OCI-LY7 (cell line): ENCODE measurements around the gene ANKS6. TPM values are rescaled to one million over a fixed set of nuclear protein-coding genes. Genes with fewer than 3 reads are reported as not detected.

Experiments used
- BruUV-seq: library from RNA; stranded (reverse); fragments of 400-500 nt; replicated peaks from 2 replicates; lab custom pipeline; 2021; lab: Mats Ljungman, UMichigan
- CTCF ChIA-PET: fragments of 300-600 bp; sonication (Branson Sonifier 250); formaldehyde crosslinking; loops from one replicate; lab custom pipeline; 2022; ENCODE audit warnings: antibody characterized with exemption; ENCODE audit not compliant: unreplicated experiment; lab: Charles Lee
- POLR2A ChIA-PET: fragments of 300-600 bp; sonication (Branson Sonifier 250); formaldehyde crosslinking; loops from one replicate; lab custom pipeline; 2022; ENCODE audit warnings: antibody characterized with exemption; lab: Charles Lee
- DNase-seq: peaks from one replicate; pipeline ENCODE4 v3.0.0-alpha.2; 2015; ENCODE audit warnings: low spot score
- H2AFZ ChIP-seq: fragments of 200-600 bp; sonication (generic), shearing (Covaris generic); 2 replicates; pipeline ENCODE4 v1.6.1; 2014; ENCODE audit warnings: mild to moderate bottlenecking, antibody characterized with exemption, low read length, moderate library complexity
- H3K27ac ChIP-seq: fragments of 200-600 bp; sonication (generic); 2 replicates; pipeline ENCODE4 v1.5.1; 2014; ENCODE audit warnings: mixed run types, low read depth, mild to moderate bottlenecking, moderate library complexity, low read length, inconsistent platforms; ENCODE audit not compliant: poor library complexity, severe bottlenecking
- H3K36me3 ChIP-seq: fragments of 200-600 bp; sonication (generic); 2 replicates; pipeline ENCODE4 v1.6.1; 2014; ENCODE audit warnings: mild to moderate bottlenecking, antibody characterized with exemption, low read length, moderate library complexity, mixed read lengths; ENCODE audit not compliant: insufficient read depth
- H3K4me1 ChIP-seq: fragments of 200-600 bp; sonication (generic); 2 replicates; pipeline ENCODE4 v1.5.1; 2014; ENCODE audit warnings: mild to moderate bottlenecking, low read length; ENCODE audit not compliant: insufficient read depth, poor library complexity, severe bottlenecking
- H3K4me2 ChIP-seq: fragments of 200-600 bp; sonication (generic); 2 replicates; pipeline ENCODE4 v1.6.1; 2014; ENCODE audit warnings: mild to moderate bottlenecking, low read length
- H3K4me3 ChIP-seq: fragments of 200-600 bp; sonication (generic); 2 replicates; pipeline ENCODE4 v1.5.1; 2014; ENCODE audit warnings: mild to moderate bottlenecking, low read depth, low read length; ENCODE audit not compliant: poor library complexity, severe bottlenecking
- H3K79me2 ChIP-seq: fragments of 200-600 bp; sonication (generic); 2 replicates; pipeline ENCODE4 v1.6.1; 2016; ENCODE audit warnings: low read depth, mild to moderate bottlenecking, low read length, moderate library complexity, mixed read lengths; ENCODE audit not compliant: insufficient read depth
- H3K9me2 ChIP-seq: fragments of 200-600 bp; sonication (generic); 2 replicates; pipeline ENCODE4 v1.6.1; 2016; ENCODE audit warnings: mild to moderate bottlenecking, low read length, mixed read lengths; ENCODE audit not compliant: insufficient read depth
- H3K9me3 ChIP-seq: fragments of 200-600 bp; sonication (generic); 2 replicates; pipeline ENCODE4 v1.6.1; 2014; ENCODE audit warnings: mild to moderate bottlenecking, mixed run types, low read length, mixed read lengths
- H4K20me1 ChIP-seq: fragments of 200-600 bp; sonication (generic); 2 replicates; pipeline ENCODE4 v1.6.1; 2014; ENCODE audit warnings: mild to moderate bottlenecking, antibody characterized with exemption, low read length, moderate library complexity, mixed read lengths; ENCODE audit not compliant: insufficient read depth
- CTCF ChIP-seq: fragments of 200-600 bp; sonication (generic); conservative IDR thresholded peaks from 2 replicates; pipeline ENCODE4 v1.5.1; 2014; ENCODE audit warnings: mild to moderate bottlenecking, antibody characterized with exemption, low read length, moderate library complexity, mixed read lengths
- EZH2phosphoT487 ChIP-seq: fragments of 200-600 bp; sonication (generic); IDR thresholded peaks from 2 replicates; pipeline ENCODE4 v1.6.1; 2018; ENCODE audit warnings: low read depth, borderline replicate concordance, mild to moderate bottlenecking, mixed run types, antibody characterized with exemption, low read length, moderate library complexity, mixed read lengths
- intact Hi-C: fragments of 100-400 bp; cut with micrococcal nuclease; formaldehyde crosslinking; loops from one replicate; pipeline ENCODE4 v1.10.0; 2022; ENCODE audit not compliant: unreplicated experiment
- total RNA-seq, 2 experiments: library from RNA; depleted of rRNA in 1 of 2; stranded (reverse); fragments of >200 nt in 1 of 2; shearing (Covaris generic) in 1 of 2; gene quantifications; 2 replicates each; pipeline ENCODE4 v1.2.3, GENCODE V29; 2014 to 2022

Gene ANKS6
- total RNA-seq, 2 experiments from 2014 or later: 22.2 to 28.5 TPM

- POLR2A ChIA-PET: no interaction called here
- intact Hi-C loops: no loop called here
- H3K9me2 ChIP-seq: no peaks in the 10 kb centered on the region
- H3K4me3 ChIP-seq: no peak overlapping the region
- TF ChIP-seq EZH2phosphoT487 (no peak), CTCF (no peak)
- H3K27ac ChIP-seq: no peak overlapping the region
- H3K4me2 ChIP-seq: no peak overlapping the region
- no peaks in the 10 kb centered on the region for H3K36me3 ChIP-seq
- BruUV-seq: no TSS peak
- H3K79me2 ChIP-seq: no peaks in the 10 kb centered on the region
- no peaks in the 10 kb centered on the region for H4K20me1 ChIP-seq
- no peak for DNase-seq
- no peaks in the 10 kb centered on the region for H3K9me3 ChIP-seq
- H2AFZ ChIP-seq: no peak overlapping the region
- CTCF ChIA-PET: no interaction called here
- H3K4me1 ChIP-seq: no peaks in the 10 kb centered on the region
Observed at GRCh38 chr9:98701576-98701975, 94.8 kb downstream of the ANKS6 start.

GRCh38 chr9:98700801-98701200 is 95.6 kb downstream of the ANKS6 start:
- CTCF ChIA-PET: no interaction called here

GRCh38 chr9:98698856-98699255 is 97.5 kb downstream of the ANKS6 start:
- no peak for DNase-seq
- H3K4me2 ChIP-seq: no peak overlapping the region
- no peaks in the 10 kb centered on the region for H3K9me3 ChIP-seq
- no peaks in the 10 kb centered on the region for H3K4me1 ChIP-seq
- no peaks in the 10 kb centered on the region for H3K9me2 ChIP-seq
- no peaks in the 10 kb centered on the region for H3K36me3 ChIP-seq
- no peak for TF ChIP-seq CTCF
- TF ChIP-seq EZH2phosphoT487: no peak
- intact Hi-C loops: no loop called here
- BruUV-seq: no TSS peak
- no peak overlapping the region for H3K4me3 ChIP-seq
- no peaks in the 10 kb centered on the region for H4K20me1 ChIP-seq
- no peak overlapping the region for H3K27ac ChIP-seq
- POLR2A ChIA-PET: no interaction called here
- no peak overlapping the region for H2AFZ ChIP-seq
- H3K79me2 ChIP-seq: no peaks in the 10 kb centered on the region
- CTCF ChIA-PET: no interaction called here

More at GRCh38 chr9:98700801-98701200, 95.6 kb downstream of the ANKS6 start:
- no peak overlapping the region for H2AFZ ChIP-seq
- POLR2A ChIA-PET: no interaction called here
- no peak overlapping the region for H3K27ac ChIP-seq
- H3K79me2 ChIP-seq: no peaks in the 10 kb centered on the region
- no peaks in the 10 kb centered on the region for H4K20me1 ChIP-seq
- intact Hi-C loops: no loop called here
- no peaks in the 10 kb centered on the region for H3K9me2 ChIP-seq
- TF ChIP-seq EZH2phosphoT487: no peak
- no peaks in the 10 kb centered on the region for H3K4me1 ChIP-seq
- BruUV-seq: no TSS peak
- H3K4me2 ChIP-seq: no peak overlapping the region
- no peaks in the 10 kb centered on the region for H3K36me3 ChIP-seq
- DNase-seq: no peak
- H3K9me3 ChIP-seq: no peaks in the 10 kb centered on the region
- no peak overlapping the region for H3K4me3 ChIP-seq
